ENCODE measurements around the gene DLAT.

DNA sequence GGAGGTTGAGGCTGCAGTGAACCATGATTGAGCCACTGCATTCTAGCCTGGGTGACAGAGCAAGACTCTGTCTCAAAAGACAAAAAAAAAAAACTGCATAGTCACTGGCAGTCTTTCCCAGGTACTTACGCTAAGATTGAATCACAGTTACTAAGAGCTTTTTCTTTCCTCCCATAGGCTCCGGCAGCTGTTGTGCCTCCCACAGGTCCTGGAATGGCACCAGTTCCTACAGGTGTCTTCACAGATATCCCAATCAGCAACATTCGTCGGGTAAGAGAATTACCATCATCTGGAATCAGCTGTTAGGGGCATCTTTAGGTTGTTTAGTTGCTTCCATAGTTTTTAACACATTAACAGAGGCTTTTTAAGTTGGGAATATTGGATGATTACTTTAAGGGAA, 19.8 kb downstream of the DLAT start:
- TF ChIP-seq POLR2AphosphoS5 (IDR thresholded peaks at IDR 0.05; ENCODE audit: low read depth, low read length): no peak
- TF ChIP-seq TAF1 (IDR thresholded peaks at IDR 0.05; ENCODE audit: low read depth, low read length): no peak
- no peak for TF ChIP-seq POLR2A (IDR thresholded peaks at IDR 0.05; ENCODE audit: low read depth, low read length)
- no peak for TF ChIP-seq POU2F2 (IDR thresholded peaks at IDR 0.05; ENCODE audit: low read depth, low read length)
- TF ChIP-seq PAX5 (IDR thresholded peaks at IDR 0.05; ENCODE audit: insufficient read depth, low read length, severe bottlenecking): no peak

Measured in GM12891 (cell line).